Activated CD4-positive, alpha-beta T cell treated with anti-CD3 and anti-CD28 coated beads for 4 hours (primary cell): ENCODE results near the gene NUP205.
"Not testable (repeated sequence)": the region's sequence is repeated elsewhere in the genome, so short reads cannot be mapped to it uniquely, and the experiment has no call there.

Source experiments
- DNase-seq, 2 donors: peaks; one replicate each; pipeline ENCODE4 v3.0.0-alpha.2; 2020

The NUP205 gene

DNA sequence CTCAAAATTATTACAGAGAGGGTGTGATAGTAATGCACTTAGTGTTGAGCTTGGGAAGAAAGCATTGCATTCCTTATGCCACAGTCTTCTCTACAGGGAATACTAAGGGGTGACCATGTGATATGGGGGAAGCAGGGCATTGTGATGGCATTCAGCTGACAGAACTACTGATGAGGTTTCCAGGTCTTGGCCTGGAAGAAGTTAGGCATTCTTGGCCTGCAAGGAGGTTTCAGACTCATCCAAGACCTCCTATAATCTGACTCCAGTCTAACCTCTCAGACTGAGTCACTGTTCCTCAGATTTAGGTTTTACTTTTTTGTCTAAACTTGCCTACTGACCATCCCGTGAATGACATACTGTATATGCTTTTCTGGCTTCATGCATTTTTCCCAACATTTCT is 112.5 kb downstream of the NUP205 start:
- no peak for DNase-seq

- DNase-seq: no peak
These were observed 115.0 kb downstream of the NUP205 start for GRCh38 chr7:135672560-135673359.

DNA sequence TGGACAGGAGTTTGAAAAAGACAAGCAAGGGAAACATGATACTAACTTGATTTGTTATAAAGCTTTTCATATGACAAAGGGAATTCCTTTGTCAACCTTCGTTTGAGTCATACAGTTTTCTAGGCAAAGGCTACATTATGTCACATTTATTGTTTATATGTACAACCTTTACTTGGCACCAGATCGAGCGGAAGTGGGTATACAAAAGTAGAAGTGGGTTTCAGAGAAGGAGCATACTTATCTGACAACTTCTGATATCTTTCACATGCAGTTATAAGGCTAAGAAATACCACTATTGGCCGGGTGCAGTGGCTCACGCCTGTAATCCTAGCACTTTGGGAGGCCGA is 115.6 kb downstream of the NUP205 start:
- no peak for DNase-seq

DNA sequence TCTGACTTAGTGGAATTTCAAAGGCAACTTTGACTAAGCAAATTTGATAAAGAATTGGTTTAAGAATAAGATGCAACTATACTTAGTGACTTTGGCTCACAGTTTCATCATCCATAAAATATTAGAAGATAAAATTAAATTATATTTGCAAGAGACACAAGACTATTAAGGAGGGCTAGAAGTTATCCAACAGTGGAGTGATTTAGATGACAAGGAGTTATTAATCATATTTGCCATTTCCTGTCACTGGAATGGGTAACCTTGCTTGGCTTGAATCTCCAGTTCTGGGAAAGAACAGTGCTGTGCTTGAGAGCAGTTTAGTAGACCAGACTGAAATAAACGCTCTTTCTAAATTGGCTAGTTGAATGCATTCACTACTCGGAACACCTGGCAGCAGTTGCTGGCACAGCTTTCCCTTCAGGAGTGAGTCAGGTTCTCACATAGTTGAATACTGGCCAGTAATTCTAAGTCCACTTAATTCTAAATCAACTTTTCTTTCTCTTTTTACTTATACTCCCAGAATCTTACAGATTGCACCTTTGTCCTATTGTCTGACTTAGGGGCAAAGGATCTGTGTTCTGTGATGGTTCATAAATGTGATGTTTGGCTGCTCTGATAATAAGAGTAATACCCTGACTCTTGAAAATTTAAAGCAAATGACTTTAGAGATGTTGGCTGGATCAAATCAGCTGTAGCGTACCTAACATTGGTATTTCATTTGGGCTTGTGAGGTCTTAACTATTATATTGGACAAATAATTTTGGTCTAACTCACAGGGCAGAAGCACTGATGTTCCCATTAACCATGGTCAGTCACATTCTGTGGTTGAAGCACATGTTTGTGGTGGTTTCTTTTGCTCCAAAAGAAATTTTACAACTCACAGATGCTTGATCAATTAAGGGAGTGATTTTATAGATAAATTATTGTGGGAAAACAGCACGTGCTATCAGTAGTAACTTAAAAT is 121.2 kb downstream of the NUP205 start:
- no peak for DNase-seq

GRCh38 chr7:135681762-135682161 is 124.0 kb downstream of the NUP205 start:
- no peak for DNase-seq

- no peak for DNase-seq
These were observed 124.5 kb downstream of the NUP205 start for GRCh38 chr7:135682191-135682590.

DNA sequence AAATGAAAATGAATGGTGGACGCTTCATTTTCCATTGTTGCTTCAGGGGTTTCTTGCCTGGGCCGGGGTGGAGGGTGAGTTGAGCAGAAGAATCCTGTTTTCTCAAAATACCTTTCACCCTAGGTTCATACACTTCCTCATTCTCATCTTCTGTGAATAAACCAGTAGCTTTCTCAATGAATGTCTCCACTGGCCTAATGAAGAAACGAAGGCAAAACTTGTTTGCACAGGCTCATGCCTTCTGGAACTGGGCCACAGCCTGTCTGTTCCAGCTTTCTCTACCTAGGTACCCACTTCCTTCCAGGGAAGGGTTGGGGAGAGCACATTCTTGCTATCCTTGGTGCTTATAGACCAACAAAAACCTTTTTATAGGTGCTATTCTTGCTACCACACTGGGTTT is 125.9 kb downstream of the NUP205 start:
- DNase-seq: no peak

GRCh38 chr7:135684136-135684535 is 126.4 kb downstream of the NUP205 start:
- no peak for DNase-seq

- no peak for DNase-seq
These were observed 127.0 kb downstream of the NUP205 start for GRCh38 chr7:135684699-135685098.

DNA sequence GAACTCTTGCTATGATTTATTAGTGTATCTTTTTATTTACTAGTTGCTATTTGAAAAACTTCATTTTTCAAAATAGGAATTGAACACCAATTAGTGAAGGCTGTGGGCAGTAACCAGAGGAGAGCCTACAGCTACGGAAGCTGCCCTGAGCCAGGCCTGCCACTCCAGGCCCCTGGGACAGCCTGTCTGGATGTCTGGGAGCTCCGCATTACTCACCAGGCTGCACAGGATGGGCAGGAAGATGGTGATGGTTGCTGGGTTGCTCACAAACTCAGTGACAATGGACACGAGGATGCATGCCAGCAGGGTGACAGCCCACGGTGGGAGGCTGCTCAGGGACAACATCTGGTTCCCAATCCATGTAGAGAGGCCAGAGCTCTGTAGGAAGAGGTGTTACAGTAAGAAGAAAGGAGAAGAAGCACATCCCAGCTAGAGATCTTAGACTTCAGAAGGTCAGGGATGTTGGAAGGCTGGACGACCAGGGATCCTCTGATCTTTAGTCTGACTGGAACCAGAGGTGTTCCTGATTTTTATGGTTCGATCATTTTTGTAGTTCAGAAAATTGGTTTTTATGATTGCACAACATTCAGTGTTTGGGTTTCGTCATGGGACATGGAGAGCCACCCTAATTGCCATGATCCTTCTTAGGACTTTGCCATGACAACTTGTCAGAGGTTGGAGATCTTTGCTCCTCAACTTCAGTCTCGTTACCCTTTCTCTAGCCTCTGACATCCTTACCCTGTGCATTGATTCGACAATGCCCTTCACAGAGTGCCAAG is 127.8 kb downstream of the NUP205 start:
- DNase-seq: no peak

GRCh38 chr7:135687466-135687865 is 129.7 kb downstream of the NUP205 start:
- DNase-seq: no peak

- DNase-seq: no peak
These were observed 132.8 kb downstream of the NUP205 start for GRCh38 chr7:135690566-135690965.

DNA sequence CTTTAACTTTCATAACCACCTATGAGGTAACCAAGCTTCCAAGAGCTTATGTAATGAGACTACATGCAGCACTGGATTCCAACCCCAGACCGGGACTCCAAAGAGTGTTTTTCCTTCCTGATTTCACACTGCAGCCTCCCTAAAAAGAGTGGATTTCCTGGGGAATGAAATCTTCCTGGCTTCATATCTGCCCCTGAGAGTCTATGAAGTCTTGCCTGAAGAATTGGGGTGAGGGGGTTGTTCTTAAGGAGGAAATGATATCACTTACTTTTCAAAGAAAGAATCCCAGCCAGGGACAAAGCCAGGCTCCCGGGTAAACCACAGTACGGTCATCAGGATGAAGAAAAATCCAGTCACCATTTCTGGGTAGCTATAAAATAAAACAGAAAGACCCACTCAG is 134.3 kb downstream of the NUP205 start:
- no peak for DNase-seq

DNA sequence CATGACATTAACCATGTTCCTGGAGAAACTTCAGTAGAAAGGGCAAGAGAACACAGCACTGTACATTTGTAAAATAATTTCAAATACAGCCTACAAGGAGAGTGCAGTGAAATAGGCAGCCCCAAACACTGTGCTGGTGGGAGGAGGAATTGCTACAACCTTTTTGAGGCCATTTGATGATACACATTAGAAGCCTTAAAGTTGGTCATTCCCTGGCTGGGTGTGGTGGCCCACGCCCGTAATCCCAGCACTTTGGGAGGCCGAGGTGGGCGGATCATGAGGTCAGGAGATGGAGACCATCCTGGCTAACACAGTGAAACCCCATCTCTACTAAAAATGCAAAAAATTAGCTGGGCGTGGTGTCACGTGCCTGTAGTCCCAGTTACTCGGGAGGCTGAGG is 134.9 kb downstream of the NUP205 start:
- not testable (repeated sequence) for DNase-seq

DNA sequence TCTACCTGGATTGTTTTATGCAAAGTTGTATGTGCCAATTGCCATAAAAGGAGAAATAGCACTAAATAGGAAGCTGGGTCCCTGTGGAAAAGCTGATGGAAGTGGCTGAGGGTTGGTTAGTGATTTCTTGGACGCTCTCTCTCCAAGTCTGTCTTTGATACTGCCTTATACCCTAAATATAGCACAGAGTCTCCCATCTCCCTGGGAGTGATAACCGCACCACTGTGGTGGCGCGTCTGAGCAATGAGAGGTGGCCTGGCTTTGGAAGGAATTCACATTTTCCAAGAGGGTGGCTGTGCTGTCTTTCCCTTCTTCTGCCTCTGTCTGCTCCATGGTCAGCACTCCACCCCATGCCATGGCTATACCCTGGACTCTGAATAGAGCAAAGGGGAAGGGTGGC is 135.8 kb downstream of the NUP205 start:
- DNase-seq: no peak

- no peak for DNase-seq
These were observed 139.7 kb downstream of the NUP205 start for GRCh38 chr7:135697276-135698049.
